HepG2 (cell line): Measurements from ENCODE around the gene SLC30A4.

ENCODE experiments used
- EP300 ChIP-seq, 3 experiments: sonication (generic) in 1 of 3; formaldehyde crosslinking in 1 of 3; IDR thresholded peaks; 2 replicates each; pipeline versions ENCODE4 v1.5.1 to v1.6.1; 2011 to 2020; ENCODE audit warnings: low read depth in 2 of 3, low read length in 2 of 3, borderline replicate concordance in 1 of 3, improper control_type of control experiment in 1 of 3, mild to moderate bottlenecking in 1 of 3, missing genetic modification reagents in 1 of 3, moderate library complexity in 1 of 3
- FOXA1 ChIP-seq, 2 experiments: fragments of 450-650 bp in 1 of 2; sonication (generic) in 1 of 2; formaldehyde crosslinking in 1 of 2; IDR thresholded peaks; 2 replicates each; pipeline versions ENCODE4 v1.4.0 to v1.6.1; 2016 to 2020; ENCODE audit warnings: missing genetic modification reagents in 1 of 2
- JUND ChIP-seq: sonication (generic); formaldehyde crosslinking; IDR thresholded peaks from 2 replicates; pipeline ENCODE4 v1.8.0; 2022; ENCODE audit warnings: mild to moderate bottlenecking, missing genetic modification reagents
- POLR2A ChIP-seq, 2 experiments: IDR thresholded peaks; 2 replicates each; pipeline ENCODE4 v1.6.1; 2011; ENCODE audit warnings: low read depth in 2 of 2, low read length in 2 of 2, mild to moderate bottlenecking in 1 of 2, moderate library complexity in 1 of 2; ENCODE audit not compliant: insufficient read depth in 1 of 2
- PTBP1 ChIP-seq: fragments of 200-400 bp; formaldehyde crosslinking; IDR thresholded peaks from 2 replicates; pipeline ENCODE4 v1.6.1; 2018; ENCODE audit warnings: low read length, low read depth; ENCODE audit not compliant: poor library complexity, severe bottlenecking
- TAF1 ChIP-seq: sonication (generic); formaldehyde crosslinking; IDR thresholded peaks from 2 replicates; pipeline ENCODE4 v1.4.0; 2020; ENCODE audit warnings: missing genetic modification reagents
- ZNF136 ChIP-seq: sonication (generic); formaldehyde crosslinking; IDR thresholded peaks from 2 replicates; pipeline ENCODE4 v1.8.1; 2022; ENCODE audit warnings: low read depth, mild to moderate bottlenecking, moderate library complexity, missing genetic modification reagents
- ZNF274 ChIP-seq: sonication (generic); formaldehyde crosslinking; IDR thresholded peaks from 2 replicates; pipeline ENCODE4 v1.5.1; 2020; ENCODE audit warnings: mild to moderate bottlenecking, missing genetic modification reagents
- TF ChIP-seq, protein P1 (sequence below), 2 experiments: IDR thresholded peaks; 2 replicates each; pipeline ENCODE4 v1.6.1; 2011 to 2012; ENCODE audit warnings: low read length in 2 of 2, borderline replicate concordance in 1 of 2, low read depth in 1 of 2, mild to moderate bottlenecking in 1 of 2, moderate library complexity in 1 of 2

DNA sequence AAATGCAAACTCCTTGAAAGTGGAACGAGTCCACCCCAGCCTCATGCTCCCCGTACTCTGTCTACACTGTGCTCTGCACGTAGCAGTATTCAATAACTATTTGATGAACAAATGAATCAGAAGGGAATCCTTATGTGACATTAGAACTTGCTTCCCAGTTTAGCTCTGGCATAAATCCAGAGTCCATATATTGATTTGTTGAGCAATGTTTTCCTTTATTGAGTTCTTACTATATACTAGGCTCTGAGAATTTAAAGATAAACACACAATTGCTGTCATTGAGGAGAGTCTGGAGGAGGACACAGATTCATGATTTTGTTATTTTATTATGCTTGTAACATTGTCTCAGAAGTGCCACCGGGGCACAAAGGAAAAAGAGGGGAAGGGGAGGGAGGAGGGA lies 73.2 kb downstream of the SLC30A4 start:
- TF ChIP-seq TAF1 (CRISPR knock-in tag) (no peak), JUND (CRISPR knock-in tag) (no peak), PTBP1 (no peak), POLR2A (IDR thresholded peaks at IDR 0.05; ENCODE audit: insufficient read depth in 1 of 2, low read depth in 2 of 2, low read length in 2 of 2) (no peak), ZNF274 (no peak), FOXA1 (IDR thresholded peaks at IDR 0.05) (no peak), FOXA1 (CRISPR knock-in tag; IDR thresholded peaks at IDR 0.05) (no peak), EP300 (IDR thresholded peaks at IDR 0.05; ENCODE audit: low read depth in 2 of 2, low read length in 2 of 2) (no peak), EP300 (CRISPR knock-in tag; IDR thresholded peaks at IDR 0.05; ENCODE audit: borderline replicate concordance) (no peak), ZNF136 (CRISPR knock-in tag) (no peak)
- TF ChIP-seq, protein P1, sequence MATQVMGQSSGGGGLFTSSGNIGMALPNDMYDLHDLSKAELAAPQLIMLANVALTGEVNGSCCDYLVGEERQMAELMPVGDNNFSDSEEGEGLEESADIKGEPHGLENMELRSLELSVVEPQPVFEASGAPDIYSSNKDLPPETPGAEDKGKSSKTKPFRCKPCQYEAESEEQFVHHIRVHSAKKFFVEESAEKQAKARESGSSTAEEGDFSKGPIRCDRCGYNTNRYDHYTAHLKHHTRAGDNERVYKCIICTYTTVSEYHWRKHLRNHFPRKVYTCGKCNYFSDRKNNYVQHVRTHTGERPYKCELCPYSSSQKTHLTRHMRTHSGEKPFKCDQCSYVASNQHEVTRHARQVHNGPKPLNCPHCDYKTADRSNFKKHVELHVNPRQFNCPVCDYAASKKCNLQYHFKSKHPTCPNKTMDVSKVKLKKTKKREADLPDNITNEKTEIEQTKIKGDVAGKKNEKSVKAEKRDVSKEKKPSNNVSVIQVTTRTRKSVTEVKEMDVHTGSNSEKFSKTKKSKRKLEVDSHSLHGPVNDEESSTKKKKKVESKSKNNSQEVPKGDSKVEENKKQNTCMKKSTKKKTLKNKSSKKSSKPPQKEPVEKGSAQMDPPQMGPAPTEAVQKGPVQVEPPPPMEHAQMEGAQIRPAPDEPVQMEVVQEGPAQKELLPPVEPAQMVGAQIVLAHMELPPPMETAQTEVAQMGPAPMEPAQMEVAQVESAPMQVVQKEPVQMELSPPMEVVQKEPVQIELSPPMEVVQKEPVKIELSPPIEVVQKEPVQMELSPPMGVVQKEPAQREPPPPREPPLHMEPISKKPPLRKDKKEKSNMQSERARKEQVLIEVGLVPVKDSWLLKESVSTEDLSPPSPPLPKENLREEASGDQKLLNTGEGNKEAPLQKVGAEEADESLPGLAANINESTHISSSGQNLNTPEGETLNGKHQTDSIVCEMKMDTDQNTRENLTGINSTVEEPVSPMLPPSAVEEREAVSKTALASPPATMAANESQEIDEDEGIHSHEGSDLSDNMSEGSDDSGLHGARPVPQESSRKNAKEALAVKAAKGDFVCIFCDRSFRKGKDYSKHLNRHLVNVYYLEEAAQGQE (IDR thresholded peaks at IDR 0.05; ENCODE audit: borderline replicate concordance in 1 of 2, low read depth in 1 of 2, low read length in 2 of 2), result no peak
